Stimulated activated CD8-positive, alpha-beta memory T cell treated with anti-CD3 and anti-CD28 coated beads, Interleukin-12 subunit alpha, Interleukin-12 subunit beta, amount 100 ng/mL, for 24 hours (primary cell): ENCODE results near the gene SCN9A.

Experiments
- DNase-seq: peaks from one replicate; pipeline ENCODE4 v3.0.0-alpha.2; 2020; ENCODE audit errors: extremely low read depth

The SCN9A gene

GRCh38 chr2:166180951-166181812 is 194.6 kb downstream of the SCN9A start:
- no peak for DNase-seq

GRCh38 chr2:166179201-166179600 is 196.5 kb downstream of the SCN9A start:
- no peak for DNase-seq

GRCh38 chr2:166173263-166173662 is 202.5 kb downstream of the SCN9A start:
- DNase-seq = no peak

GRCh38 chr2:166171216-166171615 is 204.5 kb downstream of the SCN9A start:
- DNase-seq = no peak

GRCh38 chr2:166170356-166170755 is 205.4 kb downstream of the SCN9A start:
- DNase-seq = no peak

GRCh38 chr2:166167449-166167848 is 208.3 kb downstream of the SCN9A start:
- DNase-seq = no peak

- DNase-seq = no peak
These were observed 212.0 kb downstream of the SCN9A start for GRCh38 chr2:166163775-166164174.

- no peak for DNase-seq
These were observed 217.2 kb downstream of the SCN9A start for GRCh38 chr2:166158546-166158945.

GRCh38 chr2:166157578-166157977 is 218.2 kb downstream of the SCN9A start:
- DNase-seq = no peak

- DNase-seq = no peak
These were observed 218.7 kb downstream of the SCN9A start for GRCh38 chr2:166156985-166157490.

- no peak for DNase-seq
These were observed 220.2 kb downstream of the SCN9A start for GRCh38 chr2:166155589-166155988.

GRCh38 chr2:166154685-166155338 is 220.9 kb downstream of the SCN9A start:
- no peak for DNase-seq

- no peak for DNase-seq
These were observed 223.7 kb downstream of the SCN9A start for GRCh38 chr2:166152064-166152463.

GRCh38 chr2:166148500-166149400 is 227.0 kb downstream of the SCN9A start:
- no peak for DNase-seq

- DNase-seq = no peak
These were observed 227.9 kb downstream of the SCN9A start for GRCh38 chr2:166147883-166148282.
